SJSA1 (cell line): ENCODE results near the gene P4HTM. TPM values are rescaled to one million over a fixed set of nuclear protein-coding genes. Genes with fewer than 3 reads are reported as not detected.
"Not testable (repeated sequence)": the region's sequence is repeated elsewhere in the genome, so short reads cannot be mapped to it uniquely, and the experiment has no call there.

Source experiments
- DNase-seq, 2 experiments: peaks; one replicate each; pipeline ENCODE4 v3.0.0-alpha.2; 2015 to 2020; ENCODE audit warnings: low spot score in 2 of 2, low read depth in 1 of 2
- H3K27ac ChIP-seq: fragments of 250-450 bp; sonication (Bioruptor Pico); 2 replicates; pipeline ENCODE4 v1.5.1; 2020; ENCODE audit warnings: mild to moderate bottlenecking, moderate library complexity
- H3K27me3 ChIP-seq: fragments of 250-450 bp; sonication (Bioruptor Pico); replicated peaks from 2 replicates; pipeline ENCODE4 v1.5.1; 2020; ENCODE audit warnings: mild to moderate bottlenecking, moderate library complexity
- H3K36me3 ChIP-seq: fragments of 250-450 bp; sonication (Bioruptor Pico); 2 replicates; pipeline ENCODE4 v1.5.1; 2020; ENCODE audit warnings: mild to moderate bottlenecking
- H3K4me1 ChIP-seq: fragments of 250-450 bp; sonication (Bioruptor Pico); replicated peaks from 2 replicates; pipeline ENCODE4 v1.6.1; 2021; ENCODE audit warnings: mild to moderate bottlenecking
- H3K4me3 ChIP-seq: fragments of 250-450 bp; sonication (Bioruptor Pico); 2 replicates; pipeline ENCODE4 v1.5.1; 2020; ENCODE audit warnings: mild to moderate bottlenecking
- H3K9me3 ChIP-seq: fragments of 250-450 bp; sonication (Bioruptor Pico); replicated peaks from 2 replicates; pipeline ENCODE4 v1.5.1; 2020; ENCODE audit warnings: mild to moderate bottlenecking
- total RNA-seq: library from RNA; depleted of rRNA; stranded (reverse); fragments of >200 nt; shearing (Covaris generic); gene quantifications from 2 replicates; pipeline ENCODE4 v1.2.3, GENCODE V29; 2014

The P4HTM gene
- total RNA-seq, 1 experiment from 2014 or later = 25.5 TPM

GRCh38 chr3:49007771-49008528 lies 17.9 kb downstream of the P4HTM start:
- DNase-seq = peak; percentile 81 to 92

GRCh38 chr3:49008627-49009026 lies 18.6 kb downstream of the P4HTM start:
- Histone ChIP-seq H3K36me3 (peaks cover 29% of the 10 kb centered on the region), H3K4me1 (peaks cover 14% of the 10 kb centered on the region)
- not testable (repeated sequence) for H3K27ac ChIP-seq, H3K9me3 ChIP-seq, H3K27me3 ChIP-seq, H3K4me3 ChIP-seq, DNase-seq

More at GRCh38 chr3:49007771-49008528, 17.9 kb downstream of the P4HTM start:
- Histone ChIP-seq H3K9me3 (no peaks in the 10 kb centered on the region), H3K27ac (peak overlapping the region; percentile 65; the same call in 1 of the 2 replicates), H3K27me3 (no peaks in the 10 kb centered on the region), H3K36me3 (peaks cover 23% of the 10 kb centered on the region), H3K4me1 (peaks cover 14% of the 10 kb centered on the region), H3K4me3 (peak overlapping the region; percentile 65)

GRCh38 chr3:49009396-49009795 lies 19.4 kb downstream of the P4HTM start:
- H3K27ac ChIP-seq = no peak overlapping the region
- H3K9me3 ChIP-seq = no peaks in the 10 kb centered on the region
- H3K4me3 ChIP-seq = no peak overlapping the region
- no peak for DNase-seq
- peaks cover 14% of the 10 kb centered on the region for H3K4me1 ChIP-seq
- H3K36me3 ChIP-seq = peaks cover 37% of the 10 kb centered on the region
- no peaks in the 10 kb centered on the region for H3K27me3 ChIP-seq

GRCh38 chr3:49012441-49013017 lies 22.5 kb downstream of the P4HTM start:
- peaks cover 9% of the 10 kb centered on the region for H3K4me1 ChIP-seq
- H3K9me3 ChIP-seq = no peaks in the 10 kb centered on the region
- H3K36me3 ChIP-seq = peaks cover 60% of the 10 kb centered on the region
- no peak overlapping the region for H3K4me3 ChIP-seq
- H3K27me3 ChIP-seq = no peaks in the 10 kb centered on the region
- DNase-seq = no peak
- H3K27ac ChIP-seq = no peak overlapping the region

- Histone ChIP-seq H3K9me3 (no peaks in the 10 kb centered on the region), H3K27me3 (no peaks in the 10 kb centered on the region), H3K4me3 (no peak overlapping the region), H3K36me3 (peaks cover 59% of the 10 kb centered on the region), H3K27ac (no peak overlapping the region), H3K4me1 (peaks cover 12% of the 10 kb centered on the region)
- peak in 1 of 2 experiments; percentile 36 for DNase-seq
Observed at GRCh38 chr3:49013113-49013737, 23.2 kb downstream of the P4HTM start.

GRCh38 chr3:49013738-49014660 lies 24.0 kb downstream of the P4HTM start:
- Histone ChIP-seq H3K36me3 (peaks cover 60% of the 10 kb centered on the region), H3K4me1 (peaks cover 18% of the 10 kb centered on the region), H3K9me3 (no peaks in the 10 kb centered on the region), H3K27ac (no peak overlapping the region), H3K27me3 (no peaks in the 10 kb centered on the region), H3K4me3 (no peak overlapping the region)
- DNase-seq = peak in 1 of 2 experiments; percentile 43

- peaks cover 29% of the 10 kb centered on the region for H3K4me1 ChIP-seq
- no peak overlapping the region for H3K4me3 ChIP-seq
- H3K36me3 ChIP-seq = peaks cover 60% of the 10 kb centered on the region
- DNase-seq = no peak
- H3K27ac ChIP-seq = no peak overlapping the region
- no peaks in the 10 kb centered on the region for H3K27me3 ChIP-seq
- no peaks in the 10 kb centered on the region for H3K9me3 ChIP-seq
Observed at GRCh38 chr3:49015072-49015471, 25.0 kb downstream of the P4HTM start.

GRCh38 chr3:49015765-49016164 lies 25.7 kb downstream of the P4HTM start:
- Histone ChIP-seq H3K27ac (no peak overlapping the region), H3K4me3 (no peak overlapping the region), H3K36me3 (peaks cover 60% of the 10 kb centered on the region), H3K9me3 (no peaks in the 10 kb centered on the region), H3K4me1 (peaks cover 30% of the 10 kb centered on the region), H3K27me3 (no peaks in the 10 kb centered on the region)
- no peak for DNase-seq

GRCh38 chr3:49016414-49017228 lies 26.6 kb downstream of the P4HTM start:
- H3K36me3 ChIP-seq = peaks cover 63% of the 10 kb centered on the region
- peaks cover 30% of the 10 kb centered on the region for H3K4me1 ChIP-seq
- no peak overlapping the region for H3K27ac ChIP-seq
- H3K27me3 ChIP-seq = no peaks in the 10 kb centered on the region
- no peak for DNase-seq
- H3K9me3 ChIP-seq = no peaks in the 10 kb centered on the region
- no peak overlapping the region for H3K4me3 ChIP-seq

GRCh38 chr3:49017229-49017970 lies 27.4 kb downstream of the P4HTM start:
- H3K9me3 ChIP-seq = no peaks in the 10 kb centered on the region
- peak overlapping the region; percentile 78 for H3K4me3 ChIP-seq
- H3K4me1 ChIP-seq = peaks cover 30% of the 10 kb centered on the region
- no peaks in the 10 kb centered on the region for H3K27me3 ChIP-seq
- DNase-seq = peak in 1 of 2 experiments; percentile 19
- H3K27ac ChIP-seq = no peak overlapping the region; the same call in 1 of the 2 replicates
- H3K36me3 ChIP-seq = peaks cover 61% of the 10 kb centered on the region

- Histone ChIP-seq H3K4me3 (peak within 1 kb of the TSS; percentile 78), H3K27me3 (no peaks in the 10 kb centered on the region), H3K4me1 (peaks cover 35% of the 10 kb centered on the region), H3K9me3 (no peaks in the 10 kb centered on the region), H3K36me3 (peaks cover 62% of the 10 kb centered on the region), H3K27ac (peak within 1 kb of the TSS; percentile 71)
- DNase-seq = peak; percentile 58 to 68
Observed at GRCh38 chr3:49017971-49018706, 28.1 kb downstream of the P4HTM start, which contains the start of gene DALRD3. Gene DALRD3 (minus strand): TSS chr3:49018580. CDS start chr3:49018564, 16 bp downstream.

GRCh38 chr3:49018707-49019006 lies 28.6 kb downstream of the P4HTM start:
- H3K36me3 ChIP-seq = peaks cover 62% of the 10 kb centered on the region
- DNase-seq = no peak
- no peaks in the 10 kb centered on the region for H3K9me3 ChIP-seq
- no peaks in the 10 kb centered on the region for H3K27me3 ChIP-seq
- peak overlapping the region; percentile 71 for H3K27ac ChIP-seq
- peaks cover 37% of the 10 kb centered on the region for H3K4me1 ChIP-seq
- H3K4me3 ChIP-seq = peak overlapping the region; percentile 78
